GM12872 (cell line): Measurements from ENCODE around the gene RNASEH2B.

Experiments
- TF ChIP-seq, protein P1 (sequence below): IDR thresholded peaks from 3 replicates; pipeline ENCODE4 v1.5.1; 2011; ENCODE audit warnings: low read depth, mild to moderate bottlenecking, low read length, moderate library complexity; ENCODE audit not compliant: insufficient read depth

RNASEH2B gene

DNA sequence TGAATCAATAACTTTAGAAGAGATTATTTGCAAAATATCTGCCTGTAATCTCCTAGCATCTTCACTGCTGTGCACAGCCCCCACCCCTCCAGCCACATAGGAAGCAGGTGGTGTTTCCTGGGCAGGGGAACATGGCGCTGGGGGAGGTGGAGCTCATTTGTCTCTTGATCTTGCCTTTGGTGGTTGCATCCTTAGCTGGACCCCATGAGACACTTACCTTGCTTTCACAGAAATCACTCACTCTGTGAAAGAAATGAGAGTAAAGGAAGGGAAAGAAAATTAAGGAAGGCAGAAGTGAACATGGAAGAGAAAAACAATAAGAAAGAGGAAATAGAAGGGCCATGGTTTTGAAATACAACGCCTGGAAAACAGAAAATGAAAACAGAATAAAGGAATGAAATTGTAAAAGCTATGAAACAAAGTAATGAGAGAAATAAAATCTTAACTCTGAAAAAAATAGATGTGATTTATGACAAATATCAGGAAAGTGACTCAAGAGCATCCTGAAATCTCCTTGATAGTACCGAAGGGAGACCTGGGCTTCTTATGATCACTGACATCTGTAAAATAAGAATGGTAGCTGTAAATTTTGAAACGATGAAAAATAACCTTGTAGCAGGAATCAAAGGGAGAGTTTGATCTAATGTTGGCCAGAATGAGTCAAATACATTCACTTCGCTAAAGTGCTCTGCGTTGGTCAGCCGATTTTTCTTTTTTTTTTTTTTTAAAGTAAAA is 17.2 kb upstream of the RNASEH2B start:
- TF ChIP-seq, protein P1, sequence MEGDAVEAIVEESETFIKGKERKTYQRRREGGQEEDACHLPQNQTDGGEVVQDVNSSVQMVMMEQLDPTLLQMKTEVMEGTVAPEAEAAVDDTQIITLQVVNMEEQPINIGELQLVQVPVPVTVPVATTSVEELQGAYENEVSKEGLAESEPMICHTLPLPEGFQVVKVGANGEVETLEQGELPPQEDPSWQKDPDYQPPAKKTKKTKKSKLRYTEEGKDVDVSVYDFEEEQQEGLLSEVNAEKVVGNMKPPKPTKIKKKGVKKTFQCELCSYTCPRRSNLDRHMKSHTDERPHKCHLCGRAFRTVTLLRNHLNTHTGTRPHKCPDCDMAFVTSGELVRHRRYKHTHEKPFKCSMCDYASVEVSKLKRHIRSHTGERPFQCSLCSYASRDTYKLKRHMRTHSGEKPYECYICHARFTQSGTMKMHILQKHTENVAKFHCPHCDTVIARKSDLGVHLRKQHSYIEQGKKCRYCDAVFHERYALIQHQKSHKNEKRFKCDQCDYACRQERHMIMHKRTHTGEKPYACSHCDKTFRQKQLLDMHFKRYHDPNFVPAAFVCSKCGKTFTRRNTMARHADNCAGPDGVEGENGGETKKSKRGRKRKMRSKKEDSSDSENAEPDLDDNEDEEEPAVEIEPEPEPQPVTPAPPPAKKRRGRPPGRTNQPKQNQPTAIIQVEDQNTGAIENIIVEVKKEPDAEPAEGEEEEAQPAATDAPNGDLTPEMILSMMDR = no peak

DNA sequence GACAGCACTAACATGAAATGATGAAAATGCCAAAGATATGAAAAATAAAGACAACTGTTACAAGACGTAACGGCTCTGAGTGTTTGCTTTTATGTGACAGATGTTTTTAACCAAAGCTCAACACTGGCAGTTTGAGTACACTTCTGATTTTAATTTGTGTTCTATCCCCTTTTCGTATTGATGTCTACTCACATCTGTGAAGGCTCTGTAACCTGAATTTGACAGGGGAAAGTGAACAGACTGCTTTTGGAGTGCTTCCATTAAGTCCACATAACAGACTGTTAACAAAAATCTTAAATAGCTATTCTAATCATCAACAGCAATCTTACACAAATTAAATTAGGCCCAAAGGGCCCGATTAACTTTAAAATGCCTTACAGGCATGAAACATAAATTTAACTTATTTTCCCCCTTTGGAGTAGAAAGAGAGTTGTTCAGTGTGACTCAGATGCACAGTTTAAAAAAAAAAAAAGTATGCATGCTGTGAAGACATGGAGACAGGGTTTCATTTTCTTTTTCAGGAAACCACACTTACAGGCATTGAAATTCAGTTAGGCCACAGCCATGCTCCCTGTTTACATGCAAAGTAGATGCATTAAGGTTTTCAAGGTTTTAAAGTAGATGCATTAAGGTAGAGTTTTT is 16.3 kb upstream of the RNASEH2B start:
- TF ChIP-seq, protein P1 = no peak

DNA sequence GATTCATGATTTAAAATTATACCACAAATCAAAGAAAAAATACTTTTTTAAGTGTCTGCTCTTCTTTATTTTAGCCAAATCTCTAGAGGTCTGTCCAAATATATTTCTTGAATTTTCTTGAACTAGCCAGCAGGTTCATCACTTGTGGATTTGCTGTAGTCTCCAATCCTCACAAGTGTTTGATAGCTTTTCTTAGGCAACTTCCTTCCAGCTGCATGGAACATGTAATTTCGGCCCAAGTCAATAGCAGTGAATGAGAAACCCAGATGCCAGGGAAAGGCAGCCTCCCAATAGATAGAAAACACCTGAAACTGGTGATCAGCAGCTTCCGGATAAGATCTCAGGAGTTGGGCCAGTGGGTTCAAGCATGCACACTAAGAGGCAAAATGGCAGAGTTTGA is 15.6 kb upstream of the RNASEH2B start:
- TF ChIP-seq, protein P1 = no peak

DNA sequence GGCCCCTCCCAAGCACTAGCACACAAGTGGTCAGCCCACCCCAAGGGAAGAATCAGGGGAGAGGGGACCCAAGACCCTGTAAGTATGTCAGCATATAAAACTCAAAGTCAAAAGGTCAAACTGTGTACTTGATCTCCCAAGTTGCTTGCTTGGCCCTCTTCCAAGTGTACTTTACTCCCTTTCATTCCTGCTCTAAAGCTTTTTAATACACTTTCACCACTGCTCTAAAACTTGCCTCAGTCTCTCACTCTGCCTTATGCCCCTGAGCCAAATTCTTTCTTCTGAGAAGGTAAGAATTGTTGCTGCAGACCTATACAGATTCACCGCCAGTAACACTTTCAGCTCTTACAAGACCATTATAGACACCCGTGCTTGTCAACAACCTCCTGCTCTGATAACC is 15.1 kb upstream of the RNASEH2B start:
- TF ChIP-seq, protein P1 = no peak

DNA sequence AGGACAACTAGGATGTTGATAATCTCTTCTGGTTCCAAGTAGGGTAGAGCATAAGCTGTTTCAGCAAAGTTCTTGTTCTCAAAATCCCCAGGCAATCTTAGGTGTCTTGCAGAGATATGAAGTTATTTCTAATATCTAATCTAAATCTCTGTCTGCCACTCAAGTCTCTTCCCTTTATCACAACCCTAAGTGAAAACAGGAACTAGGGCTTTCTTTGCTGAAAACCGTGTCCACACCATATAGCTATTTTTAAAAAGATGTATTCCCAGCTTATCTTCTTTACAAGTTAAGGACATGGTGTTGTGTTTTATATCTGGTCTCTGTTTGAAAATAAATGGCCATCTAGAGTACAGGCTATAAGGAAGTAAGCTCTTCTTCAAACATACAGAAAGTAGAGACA is 11.3 kb upstream of the RNASEH2B start:
- TF ChIP-seq, protein P1 = no peak

DNA sequence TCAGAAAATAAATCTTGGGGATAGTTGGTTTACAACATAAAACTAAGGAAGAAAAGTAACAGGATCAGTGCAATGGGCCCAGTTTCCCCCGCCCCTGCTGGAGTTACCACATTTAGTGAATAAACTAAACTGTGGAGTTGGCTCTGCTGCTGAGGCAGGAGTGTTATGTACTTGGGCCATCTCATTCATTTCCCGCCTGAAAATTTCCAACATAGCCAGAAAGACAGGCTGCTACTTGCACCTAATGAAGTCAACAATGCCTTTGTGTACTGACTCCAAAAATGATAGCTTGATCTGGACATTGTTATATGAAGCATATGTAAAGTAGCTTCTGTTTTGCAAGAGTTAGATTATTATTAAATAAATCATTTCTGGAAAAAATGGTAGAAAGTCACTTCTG is 7.9 kb upstream of the RNASEH2B start:
- TF ChIP-seq, protein P1 = no peak

DNA sequence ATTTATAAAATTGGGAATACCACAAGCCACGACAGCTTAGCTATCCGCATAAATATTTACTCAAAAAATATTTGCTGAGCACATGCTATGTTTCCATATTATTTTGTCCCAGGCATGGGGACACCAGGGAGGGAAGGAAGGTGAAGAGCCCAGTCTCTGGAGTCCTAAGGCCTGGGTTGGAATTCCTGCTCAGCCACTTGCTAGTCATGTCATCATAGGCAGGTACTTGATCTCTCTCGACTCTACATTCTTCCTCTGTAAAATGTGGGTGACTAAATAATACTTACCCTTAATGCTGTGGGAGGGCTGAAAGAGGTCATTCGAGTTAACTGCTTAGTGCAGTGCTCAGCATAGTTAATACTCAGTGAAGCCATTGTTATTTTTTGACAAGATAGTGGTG is 4.3 kb upstream of the RNASEH2B start:
- TF ChIP-seq, protein P1 = no peak
